HG02571 (cell line): ENCODE measurements around the gene NANS.
"Not testable (repeated sequence)": the region's sequence is repeated elsewhere in the genome, so short reads cannot be mapped to it uniquely, and the experiment has no call there.

ENCODE experiments used
- ATAC-seq: cut with Tn5 transposase; IDR thresholded peaks from one replicate; pipeline ENCODE4 v1.9.1; 2021; ENCODE audit warnings: mild to moderate bottlenecking, moderate library complexity; ENCODE audit not compliant: unreplicated experiment

NANS gene

GRCh38 chr9:98099346-98099745, 42.8 kb downstream of the NANS start:
- ATAC-seq, result no peak

GRCh38 chr9:98099898-98100297, 43.4 kb downstream of the NANS start:
- ATAC-seq, result no peak

GRCh38 chr9:98100456-98100855, 43.9 kb downstream of the NANS start:
- no peak for ATAC-seq

GRCh38 chr9:98101416-98101815, 44.9 kb downstream of the NANS start:
- no peak for ATAC-seq

- peak; percentile 96 for ATAC-seq
Observed at GRCh38 chr9:98101868-98102273, 45.3 kb downstream of the NANS start.

GRCh38 chr9:98104445-98104881, 47.9 kb downstream of the NANS start:
- ATAC-seq, result no peak

- ATAC-seq, result no peak
Observed at GRCh38 chr9:98105006-98105405, 48.5 kb downstream of the NANS start.

GRCh38 chr9:98107926-98108325, 51.4 kb downstream of the NANS start:
- no peak for ATAC-seq

GRCh38 chr9:98108531-98109031, 52.0 kb downstream of the NANS start:
- peak; percentile 62 for ATAC-seq

- ATAC-seq, result no peak
Observed at GRCh38 chr9:98109052-98109451, 52.5 kb downstream of the NANS start.

GRCh38 chr9:98117097-98117496, 60.6 kb downstream of the NANS start:
- not testable (repeated sequence) for ATAC-seq

- peak; percentile 28 for ATAC-seq
Observed at GRCh38 chr9:98117984-98118639, 61.6 kb downstream of the NANS start.

- peak; percentile 70 for ATAC-seq
Observed at GRCh38 chr9:98118640-98119601, 62.4 kb downstream of the NANS start, which contains the start of gene TRIM14. Gene TRIM14, minus strand, starts transcription at chr9:98119222. Its CDS starts 34 bp downstream, at chr9:98119188.

GRCh38 chr9:98120476-98120875, 63.9 kb downstream of the NANS start:
- ATAC-seq, result no peak

GRCh38 chr9:98121058-98121457, 64.5 kb downstream of the NANS start:
- no peak for ATAC-seq

- ATAC-seq, result not testable (repeated sequence)
Observed at GRCh38 chr9:98124091-98124490, 67.6 kb downstream of the NANS start.

- no peak for ATAC-seq
Observed at GRCh38 chr9:98124637-98125426, 68.3 kb downstream of the NANS start.

- ATAC-seq, result no peak
Observed at GRCh38 chr9:98127226-98127625, 70.7 kb downstream of the NANS start.

GRCh38 chr9:98128316-98128715, 71.8 kb downstream of the NANS start:
- ATAC-seq, result no peak

- ATAC-seq, result no peak
Observed at GRCh38 chr9:98129451-98129881, 72.9 kb downstream of the NANS start.

- ATAC-seq, result not testable (repeated sequence)
Observed at GRCh38 chr9:98130060-98130459, 73.5 kb downstream of the NANS start.
